Fibroblast of peridontal ligament (primary cell): ENCODE data around the gene CYTIP.
"Not testable (repeated sequence)": the region's sequence is repeated elsewhere in the genome, so short reads cannot be mapped to it uniquely, and the experiment has no call there.

Experiments used
- DNase-seq: peaks from one replicate; pipeline ENCODE4 v3.0.0-alpha.2; 2010; ENCODE audit errors: extremely low read depth

Gene CYTIP

DNA sequence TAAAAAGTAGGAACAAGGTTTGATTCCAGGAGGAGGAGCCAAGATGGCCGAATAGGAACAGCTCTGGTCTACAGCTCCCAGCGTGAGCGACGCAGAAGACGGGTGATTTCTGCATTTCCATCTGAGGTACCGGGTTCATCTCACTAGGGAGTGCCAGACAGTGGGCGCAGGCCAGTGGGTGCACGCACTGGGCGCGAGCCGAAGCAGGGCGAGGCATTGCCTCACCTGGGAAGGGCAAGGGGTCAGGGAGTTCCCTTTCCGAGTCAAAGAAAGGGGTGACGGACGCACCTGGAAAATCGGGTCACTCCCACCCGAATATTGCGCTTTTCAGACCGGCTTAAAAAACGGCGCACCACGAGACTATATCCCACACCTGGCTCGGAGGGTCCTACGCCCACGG is 75.4 kb downstream of the CYTIP start:
- not testable (repeated sequence) for DNase-seq

DNA sequence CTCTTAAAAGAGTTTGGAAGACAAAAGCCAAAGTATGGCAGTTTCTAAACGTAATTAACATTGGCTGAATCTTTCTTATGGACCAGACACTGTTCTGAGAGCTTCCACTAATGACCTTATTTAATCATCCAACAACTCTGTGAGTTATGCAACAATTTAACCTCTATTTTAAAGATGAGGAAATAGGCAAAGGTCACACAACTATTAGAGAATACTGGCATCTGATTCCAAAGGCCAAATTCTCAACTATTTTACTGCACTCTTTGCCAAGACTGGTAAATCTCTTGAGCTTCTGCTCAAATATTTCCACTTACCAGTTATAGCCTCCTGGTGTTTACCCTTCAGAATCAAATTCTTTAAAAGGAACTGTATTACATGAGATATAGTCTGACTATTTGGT is 76.2 kb downstream of the CYTIP start:
- DNase-seq, result no peak
